Vagina (tissue), 2 donors: Measurements from ENCODE around the gene HMHB1. TPM values are rescaled to one million over a fixed set of nuclear protein-coding genes. Genes with fewer than 3 reads are reported as not detected.

Source experiments
- DNase-seq, 2 donors: peaks; one replicate each; pipeline ENCODE4 v3.0.0-alpha.2; 2017; ENCODE audit errors: extremely low spot score in 2 of 2
- H3K27ac ChIP-seq: fragments of 200-600 bp; sonication (generic); one replicate; pipeline ENCODE4 v1.5.1; 2019
- H3K27me3 ChIP-seq: fragments of 200-600 bp; sonication (generic); one replicate; pipeline ENCODE4 v1.5.1; 2019
- H3K36me3 ChIP-seq, 2 donors: fragments of 200-600 bp; sonication (generic); one replicate each; pipeline ENCODE4 v1.5.1; 2017 to 2019
- H3K4me1 ChIP-seq: fragments of 200-600 bp; sonication (generic); one replicate; pipeline ENCODE4 v1.5.1; 2019
- H3K4me3 ChIP-seq, 2 donors: fragments of 200-600 bp; sonication (generic); 1 replicate in 1 of 2; 2 replicates in 1 of 2; pipeline ENCODE4 v1.5.1; 2016 to 2019
- H3K9me3 ChIP-seq: fragments of 200-600 bp; sonication (generic); one replicate; pipeline ENCODE4 v1.5.1; 2019
- POLR2A ChIP-seq, 2 donors: fragments of 450-650 bp; IDR thresholded peaks; one replicate each; pipeline ENCODE4 v1.6.1; 2017; ENCODE audit warnings: antibody characterized with exemption in 2 of 2, mild to moderate bottlenecking in 2 of 2, moderate library complexity in 2 of 2
- POLR2AphosphoS5 ChIP-seq, 2 donors: sonication (generic); formaldehyde crosslinking; IDR thresholded peaks; one replicate each; pipeline ENCODE4 v1.9.0; 2017; ENCODE audit warnings: antibody characterized with exemption in 2 of 2, mild to moderate bottlenecking in 2 of 2, low read depth in 1 of 2; ENCODE audit not compliant: insufficient read depth in 1 of 2
- intact Hi-C: fragments of 100-400 bp; cut with DNase I; formaldehyde crosslinking; loops from one replicate; pipeline ENCODE4 v1.15.1; 2023
- total RNA-seq: library from RNA; depleted of rRNA; stranded (reverse); fragments of >200 nt; gene quantifications from one replicate; pipeline ENCODE4 v1.2.3, GENCODE V29; 2016
- TF ChIP-seq, protein P1 (sequence below), 3 experiments: fragments of 450-650 bp in 2 of 3; fragments of 200-600 bp in 1 of 3; sonication (generic) in 1 of 3; IDR thresholded peaks; one replicate each; pipeline ENCODE4 v1.5.1; 2017 to 2019; ENCODE audit warnings: antibody characterized with exemption in 3 of 3, mild to moderate bottlenecking in 2 of 3, moderate library complexity in 2 of 3

HMHB1 gene
- total RNA-seq, 1 donor from 2014 or later, result not detected

DNA sequence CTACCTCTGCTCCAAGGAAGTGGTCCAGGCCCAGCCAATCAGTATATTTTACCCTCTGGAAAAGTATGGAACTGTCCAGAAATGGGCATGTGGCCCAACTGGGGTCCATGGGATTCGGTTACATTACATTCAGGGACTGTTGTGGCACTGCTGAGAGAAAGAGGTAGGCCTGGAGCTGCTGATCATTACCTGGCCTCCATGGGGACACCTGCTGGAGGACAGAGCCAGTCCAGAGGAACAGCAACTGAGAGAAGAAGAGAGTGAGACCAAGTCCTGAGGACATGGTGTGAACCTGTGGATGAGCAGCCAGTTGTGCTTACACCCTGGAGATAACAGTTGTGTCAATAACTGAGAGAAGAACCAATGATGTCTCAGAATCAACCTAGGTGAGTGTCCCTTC, 48.2 kb downstream of the HMHB1 start:
- no peak overlapping the region for H3K27ac ChIP-seq
- no peaks in the 10 kb centered on the region for H3K27me3 ChIP-seq
- TF ChIP-seq, protein P1, sequence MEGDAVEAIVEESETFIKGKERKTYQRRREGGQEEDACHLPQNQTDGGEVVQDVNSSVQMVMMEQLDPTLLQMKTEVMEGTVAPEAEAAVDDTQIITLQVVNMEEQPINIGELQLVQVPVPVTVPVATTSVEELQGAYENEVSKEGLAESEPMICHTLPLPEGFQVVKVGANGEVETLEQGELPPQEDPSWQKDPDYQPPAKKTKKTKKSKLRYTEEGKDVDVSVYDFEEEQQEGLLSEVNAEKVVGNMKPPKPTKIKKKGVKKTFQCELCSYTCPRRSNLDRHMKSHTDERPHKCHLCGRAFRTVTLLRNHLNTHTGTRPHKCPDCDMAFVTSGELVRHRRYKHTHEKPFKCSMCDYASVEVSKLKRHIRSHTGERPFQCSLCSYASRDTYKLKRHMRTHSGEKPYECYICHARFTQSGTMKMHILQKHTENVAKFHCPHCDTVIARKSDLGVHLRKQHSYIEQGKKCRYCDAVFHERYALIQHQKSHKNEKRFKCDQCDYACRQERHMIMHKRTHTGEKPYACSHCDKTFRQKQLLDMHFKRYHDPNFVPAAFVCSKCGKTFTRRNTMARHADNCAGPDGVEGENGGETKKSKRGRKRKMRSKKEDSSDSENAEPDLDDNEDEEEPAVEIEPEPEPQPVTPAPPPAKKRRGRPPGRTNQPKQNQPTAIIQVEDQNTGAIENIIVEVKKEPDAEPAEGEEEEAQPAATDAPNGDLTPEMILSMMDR (IDR thresholded peaks at IDR 0.05), result no peak
- TF ChIP-seq POLR2A (IDR thresholded peaks at IDR 0.05) (no peak), POLR2AphosphoS5 (IDR thresholded peaks at IDR 0.05; ENCODE audit: insufficient read depth in 1 of 2, low read depth in 1 of 2) (no peak)
- H3K4me1 ChIP-seq, result no peaks in the 10 kb centered on the region
- no peaks in the 10 kb centered on the region for H3K9me3 ChIP-seq
- DNase-seq, result no peak
- no peaks in the 10 kb centered on the region for H3K36me3 ChIP-seq
- intact Hi-C loops, result no loop called here
- no peak overlapping the region for H3K4me3 ChIP-seq

DNA sequence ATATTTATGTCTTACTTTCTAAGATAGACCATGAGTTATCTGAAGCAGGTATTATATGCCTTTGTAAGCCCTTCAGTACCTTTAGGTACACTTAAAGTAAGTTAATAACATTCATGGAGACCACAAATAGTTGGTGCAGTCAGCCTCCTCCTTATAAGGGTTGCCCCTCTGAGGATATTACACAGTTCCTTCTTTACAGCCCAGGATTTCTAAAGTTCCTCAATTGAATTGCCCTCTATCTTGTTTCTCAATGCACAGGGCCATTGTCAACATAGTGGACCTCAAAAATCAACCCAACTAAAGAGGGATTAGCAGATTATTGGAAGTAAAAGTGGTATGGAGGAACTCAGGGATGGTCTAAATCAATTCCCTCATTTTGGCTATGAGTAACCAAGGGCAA, 50.3 kb downstream of the HMHB1 start:
- DNase-seq, result no peak
- no peaks in the 10 kb centered on the region for H3K9me3 ChIP-seq
- no peaks in the 10 kb centered on the region for H3K36me3 ChIP-seq
- no peaks in the 10 kb centered on the region for H3K4me1 ChIP-seq
- intact Hi-C loops, result no loop called here
- H3K27me3 ChIP-seq, result no peaks in the 10 kb centered on the region
- no peak overlapping the region for H3K4me3 ChIP-seq
- no peak overlapping the region for H3K27ac ChIP-seq
- TF ChIP-seq, protein P1 (IDR thresholded peaks at IDR 0.05), result no peak
- no peak for TF ChIP-seq POLR2A (IDR thresholded peaks at IDR 0.05)
- TF ChIP-seq POLR2AphosphoS5 (IDR thresholded peaks at IDR 0.05; ENCODE audit: insufficient read depth in 1 of 2, low read depth in 1 of 2), result no peak

DNA sequence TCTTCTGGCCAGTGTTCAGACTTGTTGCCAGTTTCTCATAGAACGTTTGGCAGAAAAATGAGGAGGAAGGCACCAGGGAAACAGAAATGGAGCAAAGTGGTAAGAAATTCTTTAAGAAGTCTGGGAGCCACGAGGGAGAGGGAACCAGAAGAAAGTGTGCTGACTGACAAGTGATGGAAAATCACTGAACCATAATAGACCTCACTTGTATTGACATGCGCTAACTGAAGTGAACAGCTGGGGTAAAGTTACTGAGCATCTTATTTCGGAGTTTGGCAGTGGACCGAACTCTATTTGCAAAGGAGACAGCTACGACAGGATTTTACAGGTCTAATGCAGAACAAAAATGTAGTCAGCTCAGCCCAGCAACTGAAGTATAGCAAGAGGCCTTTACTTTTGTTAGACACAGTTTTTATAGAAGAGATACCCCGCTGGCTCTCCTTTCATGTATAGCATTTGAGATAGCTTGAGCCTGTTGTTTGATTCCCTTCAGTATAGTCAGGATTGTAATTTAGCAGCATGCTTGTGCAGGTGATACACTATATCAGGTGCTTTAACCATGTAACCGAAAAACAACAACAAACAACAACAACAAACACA, 53.6 kb downstream of the HMHB1 start:
- Histone ChIP-seq H3K36me3 (no peaks in the 10 kb centered on the region), H3K27ac (no peak overlapping the region), H3K4me3 (no peak overlapping the region), H3K9me3 (no peaks in the 10 kb centered on the region), H3K27me3 (no peaks in the 10 kb centered on the region), H3K4me1 (no peaks in the 10 kb centered on the region)
- DNase-seq, result no peak
- TF ChIP-seq, protein P1 (IDR thresholded peaks at IDR 0.05), result no peak
- TF ChIP-seq POLR2AphosphoS5 (IDR thresholded peaks at IDR 0.05; ENCODE audit: insufficient read depth in 1 of 2, low read depth in 1 of 2), result no peak
- TF ChIP-seq POLR2A (IDR thresholded peaks at IDR 0.05), result no peak
- intact Hi-C loops, result no loop called here
